HUES48 (cell line): ENCODE measurements around the gene KCNG4.

Source experiments
- H3K27ac ChIP-seq: one replicate; pipeline ENCODE4 v1.7.0; 2013; ENCODE audit warnings: low read depth, low read length, inconsistent platforms
- H3K27me3 ChIP-seq: 2 replicates; pipeline ENCODE4 v1.6.1; 2013; ENCODE audit warnings: mild to moderate bottlenecking, low read length; ENCODE audit not compliant: control insufficient read depth, insufficient read depth
- H3K36me3 ChIP-seq: 2 replicates; pipeline ENCODE4 v1.6.1; 2013; ENCODE audit warnings: low read length; ENCODE audit not compliant: control insufficient read depth, insufficient read depth
- H3K4me1 ChIP-seq: 2 replicates; pipeline ENCODE4 v1.6.1; 2013; ENCODE audit warnings: mild to moderate bottlenecking, low read length; ENCODE audit not compliant: control insufficient read depth, insufficient read depth
- H3K4me3 ChIP-seq: 2 replicates; pipeline ENCODE4 v1.5.1; 2013; ENCODE audit warnings: mild to moderate bottlenecking, low read depth, low read length
- H3K9ac ChIP-seq: 2 replicates; pipeline ENCODE4 v1.6.1; 2013; ENCODE audit warnings: mild to moderate bottlenecking, low read depth, low read length, moderate library complexity
- H3K9me3 ChIP-seq: 2 replicates; pipeline ENCODE4 v1.6.1; 2013; ENCODE audit warnings: low read length; ENCODE audit not compliant: control insufficient read depth, insufficient read depth

KCNG4 gene

DNA sequence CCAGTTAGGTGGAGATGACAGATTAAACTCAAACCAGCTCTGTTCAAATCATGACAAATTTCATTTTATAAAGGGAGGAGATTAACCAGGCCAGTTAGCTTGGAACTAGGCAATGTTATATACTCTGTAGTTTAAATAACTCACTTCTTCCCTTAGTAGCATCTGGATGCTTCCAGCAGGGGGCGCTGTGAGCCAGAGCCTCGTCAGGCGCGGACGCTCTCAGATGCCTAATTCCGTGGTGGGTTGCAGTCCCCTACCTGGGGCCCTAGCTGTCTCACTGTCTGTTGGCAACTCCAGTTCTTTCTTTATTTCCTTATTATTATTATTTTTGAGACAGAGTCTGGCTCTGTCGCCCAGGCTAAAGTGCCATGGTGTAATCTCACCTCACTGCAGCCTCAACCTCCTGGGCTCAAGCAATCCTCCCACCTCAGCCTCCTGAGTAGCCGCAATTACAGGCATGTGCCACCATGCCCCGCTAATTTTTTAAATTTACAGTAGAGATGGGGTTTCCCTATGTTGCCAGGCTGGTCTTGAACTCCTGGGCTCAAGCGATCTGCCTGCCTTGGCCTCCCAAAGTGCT lies 37.5 kb upstream of the KCNG4 start:
- Histone ChIP-seq H3K4me1 (peaks cover 5% of the 10 kb centered on the region; the same call in 1 of the 2 replicates), H3K36me3 (no peaks in the 10 kb centered on the region), H3K27me3 (no peaks in the 10 kb centered on the region), H3K4me3 (no peak overlapping the region), H3K9ac (no peak overlapping the region), H3K9me3 (no peaks in the 10 kb centered on the region), H3K27ac (no peak overlapping the region)

DNA sequence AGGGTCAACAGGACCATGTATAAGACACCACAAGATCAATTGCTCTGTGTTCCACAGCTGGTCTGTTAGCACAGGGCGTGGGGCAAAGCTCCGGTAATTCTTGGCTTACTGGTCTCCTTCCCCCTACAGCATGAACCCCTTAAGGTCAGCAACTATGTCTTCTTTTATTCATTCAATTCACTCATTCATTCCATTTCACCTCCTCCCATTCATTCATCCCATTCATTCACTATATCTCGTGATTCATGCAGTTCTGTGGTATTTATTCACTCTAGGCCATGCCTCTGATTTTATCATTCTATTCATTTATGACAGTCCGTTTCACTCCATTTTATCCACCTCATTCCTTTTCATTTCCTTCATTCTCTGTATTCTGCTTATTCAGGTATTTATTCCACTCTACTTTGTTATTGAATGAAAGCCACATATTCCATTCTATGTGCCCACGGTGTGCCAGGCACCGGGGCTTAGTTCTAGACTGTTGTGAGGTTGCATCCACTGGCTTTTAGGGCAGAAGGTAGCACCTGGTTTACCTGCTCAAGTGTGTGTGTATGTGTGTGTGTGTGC lies 35.9 kb upstream of the KCNG4 start:
- H3K4me3 ChIP-seq = no peak overlapping the region
- H3K9ac ChIP-seq = no peak overlapping the region
- peaks cover 5% of the 10 kb centered on the region; the same call in 1 of the 2 replicates for H3K4me1 ChIP-seq
- H3K36me3 ChIP-seq = no peaks in the 10 kb centered on the region
- H3K27ac ChIP-seq = no peak overlapping the region
- H3K9me3 ChIP-seq = no peaks in the 10 kb centered on the region
- peaks cover 3% of the 10 kb centered on the region for H3K27me3 ChIP-seq

DNA sequence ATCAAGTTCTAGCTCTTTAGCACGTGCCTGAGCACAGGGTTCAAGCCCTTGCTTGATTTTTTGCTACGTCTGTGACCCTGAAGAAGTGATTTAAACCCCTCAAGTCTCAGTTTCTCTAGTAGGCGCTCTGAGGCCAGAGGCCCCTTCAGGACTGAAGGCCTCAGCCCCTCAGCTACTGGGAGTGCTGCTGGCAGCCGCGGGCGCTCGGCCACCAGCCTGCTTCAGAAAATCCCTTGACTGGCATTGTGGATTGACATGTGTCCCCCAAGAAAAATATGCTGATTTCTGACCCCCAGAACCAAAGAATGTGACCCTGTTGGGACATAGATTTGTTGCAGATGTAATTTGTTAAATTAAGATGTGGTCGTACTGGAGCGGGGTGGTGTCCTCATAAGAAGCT lies 34.7 kb upstream of the KCNG4 start:
- Histone ChIP-seq H3K9me3 (no peaks in the 10 kb centered on the region), H3K36me3 (no peaks in the 10 kb centered on the region), H3K27me3 (peaks cover 3% of the 10 kb centered on the region), H3K27ac (no peak overlapping the region), H3K9ac (no peak overlapping the region), H3K4me1 (peaks cover 5% of the 10 kb centered on the region; the same call in 1 of the 2 replicates), H3K4me3 (no peak overlapping the region)

DNA sequence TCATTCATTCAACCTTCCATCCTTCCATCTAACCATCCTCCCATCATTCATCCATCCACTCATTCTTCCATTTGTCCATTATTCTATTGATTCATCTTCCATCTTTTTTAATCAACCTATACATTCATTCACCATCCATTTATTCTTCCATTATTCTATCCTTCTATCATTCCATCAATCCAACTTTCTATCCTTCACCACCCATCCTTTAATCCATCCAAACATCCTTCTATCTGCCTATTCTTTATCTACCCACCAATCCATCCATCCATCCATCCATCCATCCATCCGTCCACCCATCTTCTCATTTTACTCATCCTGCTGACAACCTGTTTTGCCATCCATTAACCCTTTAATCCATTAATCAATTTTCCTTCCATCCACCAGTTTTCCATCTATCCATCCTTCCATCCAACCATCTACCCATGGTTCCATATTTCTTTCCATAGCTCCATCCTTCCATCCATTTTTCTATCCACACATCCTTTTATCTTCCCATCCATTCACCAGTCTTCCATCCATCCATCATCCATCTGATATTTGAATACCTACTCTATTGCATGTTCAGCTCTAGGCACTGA lies 33.0 kb upstream of the KCNG4 start:
- Histone ChIP-seq H3K27me3 (peaks cover 3% of the 10 kb centered on the region), H3K9me3 (no peaks in the 10 kb centered on the region), H3K4me1 (no peaks in the 10 kb centered on the region), H3K36me3 (no peaks in the 10 kb centered on the region), H3K4me3 (no peak overlapping the region), H3K27ac (no peak overlapping the region), H3K9ac (no peak overlapping the region)

DNA sequence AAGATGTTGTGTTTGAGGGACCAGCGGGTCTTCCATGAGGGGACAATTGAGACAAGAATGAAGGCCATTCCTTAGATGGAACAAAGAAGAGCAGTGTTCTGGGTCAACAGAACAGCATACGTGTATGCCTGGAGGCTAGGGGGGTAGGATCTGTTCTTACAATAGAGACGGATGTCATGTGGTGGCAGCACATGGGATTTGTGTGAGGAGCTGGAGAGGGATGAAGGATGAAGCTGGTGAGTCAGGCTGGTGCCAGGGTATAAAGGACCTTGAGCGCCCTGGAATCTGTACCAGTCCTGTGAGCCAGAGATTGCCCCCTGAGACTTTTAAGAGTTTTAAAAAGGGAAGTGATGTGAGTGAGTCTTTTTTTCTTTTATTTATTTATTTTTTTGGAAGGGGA lies 32.1 kb upstream of the KCNG4 start:
- Histone ChIP-seq H3K9me3 (no peaks in the 10 kb centered on the region), H3K9ac (no peak overlapping the region), H3K36me3 (no peaks in the 10 kb centered on the region), H3K4me3 (no peak overlapping the region), H3K4me1 (no peaks in the 10 kb centered on the region), H3K27ac (no peak overlapping the region), H3K27me3 (peaks cover 3% of the 10 kb centered on the region)

DNA sequence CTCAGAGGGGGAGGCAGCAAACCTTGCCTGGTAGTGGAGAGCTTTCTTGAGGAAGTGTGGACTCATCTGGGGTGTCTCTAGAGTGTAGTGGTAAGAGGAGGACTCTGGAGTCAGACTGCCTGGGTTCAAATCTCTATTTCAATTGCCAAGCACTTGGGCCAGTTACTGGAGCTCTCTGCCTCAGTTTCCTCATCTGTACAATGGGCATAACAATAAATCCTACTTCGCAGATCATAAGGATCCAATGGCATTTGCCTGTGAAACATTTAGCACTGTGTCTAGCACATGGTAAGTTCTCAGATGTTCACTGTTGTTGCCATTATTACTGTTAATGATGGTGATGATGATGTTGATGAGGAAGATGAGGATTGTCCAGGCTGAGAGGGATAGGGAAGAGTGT lies 31.2 kb upstream of the KCNG4 start:
- no peak overlapping the region for H3K4me3 ChIP-seq
- no peaks in the 10 kb centered on the region for H3K9me3 ChIP-seq
- H3K36me3 ChIP-seq = no peaks in the 10 kb centered on the region
- peaks cover 3% of the 10 kb centered on the region for H3K27me3 ChIP-seq
- H3K27ac ChIP-seq = no peak overlapping the region
- 0 out of 2 replicates have a peak, but pooled peaks cover 4% of the 10 kb centered on the region for H3K4me1 ChIP-seq
- H3K9ac ChIP-seq = no peak overlapping the region

DNA sequence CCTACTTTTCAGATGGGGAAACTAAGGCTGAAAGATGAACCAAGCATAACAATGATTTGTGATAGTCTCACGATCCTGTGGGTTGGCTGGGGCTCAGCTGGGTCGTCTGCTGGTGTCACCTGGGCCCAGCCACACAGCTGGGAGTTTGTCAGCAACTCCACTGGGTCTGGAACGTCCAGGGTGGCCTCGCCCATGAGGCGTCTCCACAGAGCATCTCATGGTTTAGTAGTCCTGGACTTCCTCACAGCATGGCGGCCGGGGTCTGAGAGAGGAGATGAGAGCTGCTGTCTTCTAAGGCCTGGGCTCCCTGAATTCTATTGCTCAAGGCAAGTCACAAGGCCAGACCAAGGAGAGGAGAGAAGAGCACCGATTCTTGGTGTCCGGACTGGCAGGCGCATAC lies 30.7 kb upstream of the KCNG4 start:
- H3K27ac ChIP-seq = no peak overlapping the region
- no peaks in the 10 kb centered on the region for H3K36me3 ChIP-seq
- peaks cover 3% of the 10 kb centered on the region for H3K27me3 ChIP-seq
- H3K9ac ChIP-seq = no peak overlapping the region
- H3K4me1 ChIP-seq = 0 out of 2 replicates have a peak, but pooled peaks cover 4% of the 10 kb centered on the region
- H3K4me3 ChIP-seq = no peak overlapping the region
- no peaks in the 10 kb centered on the region for H3K9me3 ChIP-seq

DNA sequence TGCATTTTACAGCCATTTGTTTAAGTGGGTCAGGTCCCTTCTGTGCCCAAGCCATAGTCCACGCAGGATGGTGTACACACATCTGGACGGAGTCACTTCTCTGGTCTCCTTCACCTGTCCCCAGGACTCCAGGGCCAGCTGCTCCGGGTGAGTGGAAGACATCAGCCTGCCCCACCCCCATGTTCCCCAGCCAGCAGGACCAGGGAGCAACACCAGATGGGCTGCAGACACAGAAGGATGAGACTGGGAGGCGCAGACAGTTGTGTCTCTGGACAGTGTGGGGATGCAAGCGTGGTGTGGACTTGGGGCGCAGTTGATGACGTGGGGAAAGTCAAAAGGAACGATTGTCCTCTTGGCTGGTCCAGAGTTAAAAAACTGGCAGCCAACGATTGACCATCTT lies 30.3 kb upstream of the KCNG4 start:
- H3K27ac ChIP-seq = no peak overlapping the region
- peaks cover 3% of the 10 kb centered on the region for H3K27me3 ChIP-seq
- no peak overlapping the region for H3K9ac ChIP-seq
- no peak overlapping the region for H3K4me3 ChIP-seq
- no peaks in the 10 kb centered on the region for H3K9me3 ChIP-seq
- no peaks in the 10 kb centered on the region for H3K36me3 ChIP-seq
- H3K4me1 ChIP-seq = 0 out of 2 replicates have a peak, but pooled peaks cover 4% of the 10 kb centered on the region

DNA sequence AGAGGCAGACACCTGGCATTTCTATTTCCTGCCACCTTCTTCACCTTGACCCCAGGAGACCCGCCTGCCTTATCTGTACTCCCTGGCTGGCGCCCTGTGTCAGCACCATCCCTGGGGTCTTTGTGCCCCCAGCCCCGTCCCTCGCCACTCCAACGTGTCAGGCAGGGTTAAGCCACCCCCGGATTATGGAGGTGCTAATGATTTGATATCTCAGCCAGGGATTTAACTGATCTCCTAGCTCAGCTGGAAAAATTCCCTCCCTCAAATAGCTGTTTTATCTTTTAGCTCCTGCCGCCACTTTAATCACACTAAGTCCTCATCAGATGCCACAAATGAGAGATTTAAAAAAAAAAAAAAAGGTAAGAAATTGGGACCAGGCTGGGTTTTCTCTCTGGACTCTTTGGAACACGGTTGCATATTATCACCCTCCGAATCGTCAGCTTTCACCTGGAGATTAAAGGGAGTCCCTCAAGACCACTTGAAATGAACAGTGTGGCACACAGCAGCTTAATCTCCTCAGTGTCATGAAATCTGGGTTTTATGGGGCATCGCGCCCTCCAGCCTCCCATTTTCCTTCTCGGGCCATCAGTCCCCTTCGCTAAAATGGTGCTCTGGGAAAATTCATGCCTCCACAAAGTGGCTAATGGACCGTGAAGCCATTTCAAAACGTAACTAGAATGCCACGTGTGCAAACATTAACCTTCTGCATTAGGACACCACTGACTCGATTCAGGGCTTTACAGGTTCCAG lies 28.7 kb upstream of the KCNG4 start:
- no peaks in the 10 kb centered on the region for H3K36me3 ChIP-seq
- no peak overlapping the region for H3K27ac ChIP-seq
- H3K9ac ChIP-seq = no peak overlapping the region
- H3K4me1 ChIP-seq = 0 out of 2 replicates have a peak, but pooled peaks cover 4% of the 10 kb centered on the region
- H3K27me3 ChIP-seq = peaks cover 3% of the 10 kb centered on the region
- H3K4me3 ChIP-seq = no peak overlapping the region
- H3K9me3 ChIP-seq = no peaks in the 10 kb centered on the region

DNA sequence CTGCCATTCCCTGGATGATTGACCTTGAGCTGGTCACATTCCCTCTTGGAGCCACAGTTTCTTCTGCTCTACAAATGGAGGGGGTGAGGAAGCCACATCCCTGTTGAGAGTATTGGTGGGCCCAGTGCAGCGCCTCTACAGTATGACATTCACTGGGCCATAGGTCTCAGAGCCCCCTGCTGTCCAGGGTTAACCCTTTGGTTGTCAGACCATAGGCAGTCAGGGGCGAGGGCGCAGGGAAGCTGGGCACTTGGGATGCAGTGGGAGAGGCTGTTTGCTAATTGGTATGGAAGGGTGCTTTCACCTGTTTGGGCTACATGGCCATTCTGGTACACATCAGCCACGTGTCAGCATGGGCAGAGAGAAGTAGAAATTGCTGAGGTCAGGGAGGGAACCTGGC lies 27.6 kb upstream of the KCNG4 start:
- H3K9me3 ChIP-seq = no peaks in the 10 kb centered on the region
- no peak overlapping the region for H3K9ac ChIP-seq
- H3K27ac ChIP-seq = no peak overlapping the region
- 0 out of 2 replicates have a peak, but pooled peaks cover 4% of the 10 kb centered on the region for H3K4me1 ChIP-seq
- no peaks in the 10 kb centered on the region for H3K36me3 ChIP-seq
- peaks cover 3% of the 10 kb centered on the region for H3K27me3 ChIP-seq
- H3K4me3 ChIP-seq = no peak overlapping the region

DNA sequence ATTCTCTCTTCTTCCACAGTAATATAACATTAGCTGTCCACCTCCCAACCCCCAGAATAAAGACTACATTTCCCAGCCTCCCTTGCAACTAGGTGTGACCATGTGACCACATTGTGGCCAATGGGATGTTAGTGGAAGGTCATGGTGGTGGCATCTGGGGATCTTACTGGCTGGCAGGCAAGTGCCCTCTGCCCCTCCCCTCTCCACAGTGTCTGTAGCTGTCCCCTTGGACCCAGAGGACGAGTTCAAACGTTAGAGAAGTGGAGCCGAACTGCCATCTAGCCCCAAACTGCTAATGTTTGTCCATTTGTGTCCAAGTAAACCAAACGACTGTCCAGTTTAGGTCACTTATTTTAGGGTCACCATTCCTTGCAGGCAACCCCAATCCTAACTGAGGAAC lies 26.6 kb upstream of the KCNG4 start:
- H3K9me3 ChIP-seq = no peaks in the 10 kb centered on the region
- 0 out of 2 replicates have a peak, but pooled peaks cover 4% of the 10 kb centered on the region for H3K4me1 ChIP-seq
- H3K27me3 ChIP-seq = no peaks in the 10 kb centered on the region; the same call in 1 of the 2 replicates
- no peaks in the 10 kb centered on the region for H3K36me3 ChIP-seq
- no peak overlapping the region for H3K4me3 ChIP-seq
- H3K27ac ChIP-seq = no peak overlapping the region
- H3K9ac ChIP-seq = no peak overlapping the region
